Ovary (tissue), 9 donors: ENCODE data around the gene TMEM179B. TPM values are rescaled to one million over a fixed set of nuclear protein-coding genes. Genes with fewer than 3 reads are reported as not detected.
A peak's percentile ranks its signal among the peaks of the same experiment; 100 is the strongest.

Experiments used
- DNase-seq, 5 donors: peaks; one replicate each; pipeline ENCODE4 v3.0.0-alpha.2; 2019 to 2020
- H3K27ac ChIP-seq, 2 donors: fragments of 200-600 bp; one replicate each; pipeline versions ENCODE4 v1.5.1 to v1.8.0; 2019 to 2022
- H3K27me3 ChIP-seq: fragments of 200-600 bp; one replicate; pipeline ENCODE4 v1.8.0; 2022
- H3K36me3 ChIP-seq: fragments of 200-600 bp; sonication (generic); one replicate; pipeline ENCODE4 v1.5.1; 2019
- H3K4me1 ChIP-seq: one replicate; pipeline ENCODE4 v1.8.1; 2013; ENCODE audit warnings: mild to moderate bottlenecking, moderate library complexity; ENCODE audit not compliant: insufficient read depth
- H3K4me3 ChIP-seq: fragments of 200-600 bp; sonication (generic); one replicate; pipeline ENCODE4 v1.5.1; 2017
- H3K9me3 ChIP-seq, 2 donors: fragments of 200-600 bp in 1 of 2; sonication (generic) in 1 of 2; one replicate each; pipeline versions ENCODE4 v1.5.1 to v1.8.1; 2013 to 2019; ENCODE audit warnings: mild to moderate bottlenecking in 1 of 2, moderate library complexity in 1 of 2
- CTCF ChIP-seq, 3 donors: fragments of 450-650 bp in 2 of 3; fragments of 200-600 bp in 1 of 3; IDR thresholded peaks; one replicate each; pipeline versions ENCODE4 v1.5.1 to v1.8.0; 2016 to 2022; ENCODE audit warnings: antibody characterized with exemption in 3 of 3, mild to moderate bottlenecking in 1 of 3
- EP300 ChIP-seq: sonication (generic); formaldehyde crosslinking; IDR thresholded peaks from one replicate; pipeline ENCODE4 v1.6.1; 2017; ENCODE audit warnings: antibody characterized with exemption
- POLR2A ChIP-seq: fragments of 450-650 bp; IDR thresholded peaks from one replicate; pipeline ENCODE4 v1.6.1; 2017; ENCODE audit warnings: antibody characterized with exemption, mild to moderate bottlenecking, moderate library complexity
- WGBS, 3 donors: extraction: QIAGEN DNeasy Blood & Tissue Kit in 1 of 3; methylation state at CpG; one replicate each; pipeline versions ENCODE4 v1.1.5 to v1.1.7; 2013 to 2017; 5-methylcytosine and 5-hydroxymethylcytosine counted together
- intact Hi-C, 4 donors: fragments of 100-400 bp; cut with DNase I; formaldehyde crosslinking; loops; one replicate each; pipeline versions ENCODE4 v1.11.0 to v1.15.1; 2022 to 2023
- polyA plus RNA-seq, 2 donors: library from polyadenylated mRNA; stranded (reverse); fragments of 200-250 nt in 1 of 2; fragments of 350-450 nt in 1 of 2; fragmentation: Illumina TruSeq in 1 of 2; extraction: RNeasy Lipid Tissue Mini Kit (QIAGEN cat#74804) in 1 of 2; gene quantifications; one replicate each; pipeline ENCODE4 v1.2.3, GENCODE V29; 2013 to 2014
- total RNA-seq, 7 donors: library from RNA; depleted of rRNA in 2 of 7; stranded (reverse); fragments of >200 nt in 2 of 7; fragmentation: NEBNext Ultra II Directional in 3 of 7; extraction: Animal tissue kit (Norgen Biotek cat#: 25700) in 3 of 7; gene quantifications; one replicate each; pipeline versions ENCODE4 v1.1.0 to v1.2.4, GENCODE V29; 2016 to 2023
- donor health status: DM: no; HTN: no; CAD: no; lungs with moderate emphysema.
- donor health status: DM: no; HTN: no; CAD: no.
- donor health status: Bipolar disorder and iron deficiency.
- donor health status: DM: yes; HTN: yes; CAD: no.
- donor health status: DM: no; HTN: no; CAD: no.
- donor health status: DM: yes; HTN: yes; CAD: no.

The TMEM179B gene
- total and polyA plus RNA-seq, 9 donors: 32.7 to 101 (median 37.9) TPM

- Histone ChIP-seq H3K9me3 (no peaks in the 10 kb centered on the region), H3K36me3 (no peaks in the 10 kb centered on the region), H3K4me3 (no peak overlapping the region), H3K4me1 (no peaks in the 10 kb centered on the region), H3K27ac (no peak overlapping the region), H3K27me3 (no peaks in the 10 kb centered on the region)
- 90 to 93% (median 92%) methylated on average over 7 of the region's 7 CpGs for WGBS, 3 donors
- intact Hi-C loops: no loop called here
- TF ChIP-seq POLR2A: no peak
- no peak for DNase-seq
Observed at GRCh38 chr11:62782753-62783152, 4.4 kb upstream of the TMEM179B start.

GRCh38 chr11:62786318-62787004 is 741 bp upstream of the TMEM179B start:
- DNase-seq: peak; percentile 84 to 93 (median 89)
- intact Hi-C loops: loop anchor here (2.0 to 5.0 kb wide), 4 partner anchors 46 to 76 kb away; partner anchors contain the start of genes STX5 (in 2 of the 4) and TEX54 (in 2 of the 4)
- no peaks in the 10 kb centered on the region for H3K9me3 ChIP-seq
- H3K27me3 ChIP-seq: no peaks in the 10 kb centered on the region
- peak overlapping the region; percentile 89 to 94 for H3K27ac ChIP-seq
- H3K4me3 ChIP-seq: peak overlapping the region; percentile 58
- WGBS, 3 donors: 0 to 1% (median 1%) methylated on average over 32 to 51 of the region's 51 CpGs
- TF ChIP-seq EP300 (no peak), CTCF (IDR thresholded peaks at IDR 0.05) (peak; percentile 96 to 99 (median 98)), POLR2A (no peak)
- H3K4me1 ChIP-seq: no peaks in the 10 kb centered on the region
- H3K36me3 ChIP-seq: no peaks in the 10 kb centered on the region

- Histone ChIP-seq H3K4me1 (no peaks in the 10 kb centered on the region), H3K36me3 (no peaks in the 10 kb centered on the region), H3K27ac (no peak overlapping the region), H3K9me3 (no peaks in the 10 kb centered on the region), H3K4me3 (no peak overlapping the region), H3K27me3 (no peaks in the 10 kb centered on the region)
- TF ChIP-seq EP300 (no peak), CTCF (IDR thresholded peaks at IDR 0.05) (no peak), POLR2A (no peak)
- 58 to 63% (median 62%) methylated on average over 5 of the region's 5 CpGs for WGBS, 3 donors
- no peak for DNase-seq
- intact Hi-C loops: loop anchor here in 2 of 4 donors (5.0 kb wide), 2 partner anchors 43 to 73 kb away; partner anchors contain the start of genes STX5 (in 1 of the 2) and TEX54 (in 1 of the 2)
Observed at GRCh38 chr11:62788991-62789390, 1.8 kb downstream of the TMEM179B start.

- no peak for DNase-seq
- Histone ChIP-seq H3K4me3 (no peak overlapping the region), H3K36me3 (no peaks in the 10 kb centered on the region), H3K4me1 (no peaks in the 10 kb centered on the region), H3K27ac (no peak overlapping the region), H3K27me3 (no peaks in the 10 kb centered on the region), H3K9me3 (no peaks in the 10 kb centered on the region)
- intact Hi-C loops: loop anchor here in 2 of 4 donors (5.0 kb wide), 2 partner anchors 43 to 73 kb away; partner anchors contain the start of genes STX5 (in 1 of the 2) and TEX54 (in 1 of the 2)
- TF ChIP-seq POLR2A (no peak), EP300 (no peak), CTCF (IDR thresholded peaks at IDR 0.05) (no peak)
- 34 to 48% (median 36%) methylated on average over 3 of the region's 3 CpGs for WGBS, 3 donors
Observed at GRCh38 chr11:62789576-62789975, 2.4 kb downstream of the TMEM179B start.
